ENCODE measurements around the gene GREM2.

DNA sequence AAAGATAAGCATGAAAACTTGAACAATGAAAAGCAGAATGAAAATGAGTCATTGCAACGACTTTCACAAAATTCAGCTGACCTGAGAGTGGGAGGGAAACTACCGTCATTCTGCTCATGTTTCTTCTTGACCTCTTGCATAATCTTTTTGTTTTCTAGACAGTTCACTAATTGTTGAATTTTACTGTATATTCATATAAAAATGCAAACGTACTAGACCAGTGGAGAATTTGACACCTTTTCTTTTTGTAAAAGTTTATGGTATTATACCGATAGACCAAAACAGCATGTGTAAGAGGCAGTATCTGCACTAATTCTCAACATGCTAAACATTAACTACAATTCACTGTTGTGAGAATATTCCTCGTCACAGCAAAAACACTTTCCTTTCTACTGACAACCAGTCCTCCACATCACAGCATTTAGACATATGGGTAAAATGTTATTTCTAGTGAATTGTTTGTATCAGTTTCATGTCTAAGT is 137.8 kb downstream of the GREM2 start:
- TF ChIP-seq, protein P1, sequence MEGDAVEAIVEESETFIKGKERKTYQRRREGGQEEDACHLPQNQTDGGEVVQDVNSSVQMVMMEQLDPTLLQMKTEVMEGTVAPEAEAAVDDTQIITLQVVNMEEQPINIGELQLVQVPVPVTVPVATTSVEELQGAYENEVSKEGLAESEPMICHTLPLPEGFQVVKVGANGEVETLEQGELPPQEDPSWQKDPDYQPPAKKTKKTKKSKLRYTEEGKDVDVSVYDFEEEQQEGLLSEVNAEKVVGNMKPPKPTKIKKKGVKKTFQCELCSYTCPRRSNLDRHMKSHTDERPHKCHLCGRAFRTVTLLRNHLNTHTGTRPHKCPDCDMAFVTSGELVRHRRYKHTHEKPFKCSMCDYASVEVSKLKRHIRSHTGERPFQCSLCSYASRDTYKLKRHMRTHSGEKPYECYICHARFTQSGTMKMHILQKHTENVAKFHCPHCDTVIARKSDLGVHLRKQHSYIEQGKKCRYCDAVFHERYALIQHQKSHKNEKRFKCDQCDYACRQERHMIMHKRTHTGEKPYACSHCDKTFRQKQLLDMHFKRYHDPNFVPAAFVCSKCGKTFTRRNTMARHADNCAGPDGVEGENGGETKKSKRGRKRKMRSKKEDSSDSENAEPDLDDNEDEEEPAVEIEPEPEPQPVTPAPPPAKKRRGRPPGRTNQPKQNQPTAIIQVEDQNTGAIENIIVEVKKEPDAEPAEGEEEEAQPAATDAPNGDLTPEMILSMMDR (conservative IDR thresholded peaks at IDR 0.05) = no peak
- TF ChIP-seq ZFX (IDR thresholded peaks at IDR 0.05) = no peak

All from C4-2B (cell line).